H9 (cell line): ENCODE results near the gene COL3A1. TPM values are rescaled to one million over a fixed set of nuclear protein-coding genes. Genes with fewer than 3 reads are reported as not detected.
A peak's percentile ranks its signal among the peaks of the same experiment; 100 is the strongest.

Experiments
- DNase-seq: peaks from one replicate; pipeline ENCODE4 v3.0.0-alpha.2; 2017
- H2AFZ ChIP-seq: one replicate; pipeline ENCODE4 v1.6.1; 2013; ENCODE audit warnings: mild to moderate bottlenecking, low read length, control low read depth, moderate library complexity
- H2AK5ac ChIP-seq: 2 replicates; pipeline ENCODE4 v1.6.1; 2013; ENCODE audit warnings: low read length, control low read depth, mixed read lengths; ENCODE audit not compliant: insufficient read length
- H2BK120ac ChIP-seq: one replicate; pipeline ENCODE4 v1.6.1; 2013; ENCODE audit warnings: low read depth, mild to moderate bottlenecking, low read length, control low read depth, inconsistent platforms; ENCODE audit not compliant: poor library complexity, severe bottlenecking
- H2BK12ac ChIP-seq: 2 replicates; pipeline ENCODE4 v1.6.1; 2013; ENCODE audit warnings: low read length, control low read depth, mixed read lengths, low read depth; ENCODE audit not compliant: insufficient read length
- H2BK15ac ChIP-seq: 2 replicates; pipeline ENCODE4 v1.6.1; 2013; ENCODE audit warnings: low read depth, low read length, control low read depth
- H2BK20ac ChIP-seq: one replicate; pipeline ENCODE4 v1.6.1; 2013; ENCODE audit warnings: low read depth, mild to moderate bottlenecking, low read length, control low read depth, inconsistent platforms; ENCODE audit not compliant: poor library complexity, severe bottlenecking
- H2BK5ac ChIP-seq: 2 replicates; pipeline ENCODE4 v1.6.1; 2013; ENCODE audit warnings: low read length, control low read depth, mixed read lengths; ENCODE audit not compliant: insufficient read length
- H3K14ac ChIP-seq: 2 replicates; pipeline ENCODE4 v1.6.1; 2013; ENCODE audit warnings: low read length, control low read depth; ENCODE audit not compliant: insufficient read depth
- H3K18ac ChIP-seq: 2 replicates; pipeline ENCODE4 v1.6.1; 2013; ENCODE audit warnings: low read depth, mild to moderate bottlenecking, mixed read lengths, low read length, control low read depth; ENCODE audit not compliant: insufficient read length
- H3K23ac ChIP-seq: 2 replicates; pipeline ENCODE4 v1.6.1; 2013; ENCODE audit warnings: low read length, control low read depth, mixed read lengths, low read depth; ENCODE audit not compliant: insufficient read length
- H3K23me2 ChIP-seq: 2 replicates; pipeline ENCODE4 v1.6.1; 2013; ENCODE audit warnings: low read depth, mild to moderate bottlenecking, mixed read lengths, low read length, control low read depth; ENCODE audit not compliant: insufficient read length, poor library complexity, severe bottlenecking
- H3K27ac ChIP-seq: 2 replicates; pipeline ENCODE4 v1.5.1; 2013; ENCODE audit warnings: low read length, control low read depth, mixed read lengths, low read depth; ENCODE audit not compliant: insufficient read length
- H3K27me3 ChIP-seq: 2 replicates; pipeline ENCODE4 v1.6.1; 2013; ENCODE audit warnings: low read length, control low read depth, inconsistent platforms; ENCODE audit not compliant: insufficient read depth
- H3K4ac ChIP-seq: 2 replicates; pipeline ENCODE4 v1.6.1; 2013; ENCODE audit warnings: low read depth, mild to moderate bottlenecking, control low read depth, inconsistent platforms, low read length, moderate library complexity
- H3K4me1 ChIP-seq: 2 replicates; pipeline ENCODE4 v1.6.1; 2013; ENCODE audit warnings: low read length, control low read depth, inconsistent platforms; ENCODE audit not compliant: insufficient read depth
- H3K4me2 ChIP-seq: 2 replicates; pipeline ENCODE4 v1.6.1; 2013; ENCODE audit warnings: low read length, control low read depth, mixed read lengths; ENCODE audit not compliant: insufficient read length, insufficient read depth
- H3K56ac ChIP-seq: 2 replicates; pipeline ENCODE4 v1.6.1; 2013; ENCODE audit warnings: low read depth, mild to moderate bottlenecking, mixed read lengths, low read length, control low read depth; ENCODE audit not compliant: insufficient read length
- H3K79me1 ChIP-seq: 2 replicates; pipeline ENCODE4 v1.6.1; 2013; ENCODE audit warnings: low read depth, mild to moderate bottlenecking, moderate library complexity, low read length, control low read depth, inconsistent platforms; ENCODE audit not compliant: insufficient read depth, poor library complexity, severe bottlenecking
- H3K79me2 ChIP-seq: 2 replicates; pipeline ENCODE4 v1.6.1; 2013; ENCODE audit warnings: low read length, control low read depth, inconsistent platforms; ENCODE audit not compliant: insufficient read depth
- H3K9ac ChIP-seq: 2 replicates; pipeline ENCODE4 v1.6.1; 2013; ENCODE audit warnings: low read length, control low read depth, mixed read lengths; ENCODE audit not compliant: insufficient read length; ENCODE audit errors: extremely low read depth
- H3K9me3 ChIP-seq: one replicate; pipeline ENCODE4 v1.6.1; 2013; ENCODE audit warnings: low read depth, low read length, inconsistent platforms; ENCODE audit not compliant: control insufficient read depth
- H3T11ph ChIP-seq: one replicate; pipeline ENCODE4 v1.6.1; 2013; ENCODE audit warnings: mild to moderate bottlenecking, low read length, control low read depth, inconsistent platforms
- H4K20me1 ChIP-seq: one replicate; pipeline ENCODE4 v1.6.1; 2013; ENCODE audit not compliant: control insufficient read depth, insufficient read length, insufficient read depth
- H4K5ac ChIP-seq: 2 replicates; pipeline ENCODE4 v1.6.1; 2013; ENCODE audit warnings: low read depth, mild to moderate bottlenecking, mixed read lengths, low read length, control low read depth; ENCODE audit not compliant: insufficient read length
- H4K8ac ChIP-seq: replicated peaks from 2 replicates; pipeline ENCODE4 v1.6.1; 2013; ENCODE audit warnings: low read length, control low read depth, mixed read lengths, low read depth; ENCODE audit not compliant: insufficient read length
- H4K91ac ChIP-seq: 2 replicates; pipeline ENCODE4 v1.6.1; 2013; ENCODE audit warnings: low read depth, mild to moderate bottlenecking, moderate library complexity, mixed read lengths, low read length, control low read depth; ENCODE audit not compliant: insufficient read length
- H3K27ac Mint-ChIP-seq, 3 experiments: 2 replicates in 2 of 3; 3 replicates in 1 of 3; pipeline ENCODE4 v1.8.0; 2020 to 2021; ENCODE audit warnings: mixed read lengths in 3 of 3, mild to moderate bottlenecking in 1 of 3, moderate library complexity in 1 of 3
- H3K27me3 Mint-ChIP-seq: 2 replicates; pipeline ENCODE4 v1.8.0; 2021; ENCODE audit warnings: low read depth, mild to moderate bottlenecking, moderate library complexity, mixed read lengths
- H3K36me3 Mint-ChIP-seq, 3 experiments: 2 replicates in 2 of 3; 3 replicates in 1 of 3; pipeline ENCODE4 v1.8.0; 2020 to 2021; ENCODE audit warnings: low read depth in 3 of 3, mixed read lengths in 3 of 3; ENCODE audit not compliant: insufficient read depth in 1 of 3
- H3K4me1 Mint-ChIP-seq, 2 experiments: 2 replicates each; pipeline ENCODE4 v1.8.0; 2020; ENCODE audit warnings: mixed read lengths in 2 of 2
- H3K4me3 Mint-ChIP-seq, 2 experiments: 2 replicates in 1 of 2; 3 replicates in 1 of 2; pipeline ENCODE4 v1.8.0; 2020 to 2021; ENCODE audit warnings: mild to moderate bottlenecking in 2 of 2, mixed read lengths in 2 of 2, moderate library complexity in 1 of 2
- H3K9me3 Mint-ChIP-seq, 2 experiments: 2 replicates in 1 of 2; 3 replicates in 1 of 2; pipeline ENCODE4 v1.8.0; 2020; ENCODE audit warnings: mild to moderate bottlenecking in 2 of 2, mixed read lengths in 2 of 2, moderate library complexity in 1 of 2
- WGBS: extraction: QIAGEN DNeasy Blood & Tissue Kit; methylation state at CpG from one replicate; pipeline ENCODE4 v1.1.7; 2013; ENCODE audit warnings: missing lambda C conversion rate, low lambda C conversion rate, mixed read lengths; ENCODE audit not compliant: insufficient read length; ENCODE audit errors: extremely low coverage; 5-methylcytosine and 5-hydroxymethylcytosine counted together
- total RNA-seq: library from RNA; stranded (reverse); gene quantifications from 2 replicates; pipeline ENCODE4 v1.2.1, GENCODE V29; 2021
- TF ChIP-seq, protein P1 (sequence below): fragments of 200-600 bp; sonication (generic); conservative IDR thresholded peaks from 3 replicates; pipeline ENCODE4 v1.8.0; 2021; ENCODE audit warnings: antibody characterized with exemption, mild to moderate bottlenecking

COL3A1 gene
- total RNA-seq, 1 experiment from 2014 or later = not detected

DNA sequence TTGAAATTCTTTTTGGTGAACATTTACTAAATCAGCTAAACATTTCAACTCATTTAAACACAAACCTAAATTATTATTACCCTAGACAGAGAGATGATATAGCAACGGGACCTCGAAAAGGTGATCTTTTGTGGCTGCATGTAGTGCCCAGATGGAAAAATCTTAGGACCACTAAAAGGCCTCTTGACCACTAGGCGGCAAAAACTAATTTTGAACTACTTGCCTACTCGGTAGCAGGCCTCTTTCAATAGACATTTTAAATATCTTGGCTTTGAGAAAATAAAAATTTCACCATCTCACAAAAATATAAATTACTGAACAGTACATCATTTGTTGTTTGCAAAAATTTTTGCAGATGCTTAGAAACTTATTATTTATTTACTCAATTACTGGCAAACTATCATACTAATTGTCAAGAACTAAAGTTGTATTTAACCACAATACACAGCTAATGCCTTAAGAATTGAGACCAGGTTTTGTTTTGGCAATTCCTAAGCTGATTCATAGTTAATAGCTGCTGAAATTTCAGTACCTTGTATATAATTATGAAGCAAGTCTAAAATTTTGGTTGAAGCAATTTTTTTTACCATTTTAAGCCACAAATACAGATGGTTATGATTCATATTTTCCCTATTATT is 9.4 kb downstream of the COL3A1 start:
- Histone ChIP-seq H2BK12ac (no peak overlapping the region), H2AK5ac (no peak overlapping the region), H3T11ph (no peak overlapping the region), H3K4ac (no peak overlapping the region), H3K4me1 (no peaks in the 10 kb centered on the region), H2AFZ (no peak overlapping the region), H3K23ac (no peak overlapping the region), H3K18ac (no peak overlapping the region), H4K8ac (no peak overlapping the region), H2BK5ac (no peak overlapping the region), H3K4me2 (no peak overlapping the region), H3K56ac (no peak overlapping the region), H4K91ac (no peak overlapping the region), H2BK120ac (no peak overlapping the region), H4K5ac (no peak overlapping the region), H2BK15ac (no peak overlapping the region), H3K9ac (no peak overlapping the region), H3K79me2 (no peaks in the 10 kb centered on the region), H3K9me3 (no peaks in the 10 kb centered on the region), H3K27ac (no peak overlapping the region), H4K20me1 (no peaks in the 10 kb centered on the region), H3K23me2 (no peaks in the 10 kb centered on the region), H2BK20ac (no peak overlapping the region), H3K14ac (no peak overlapping the region), H3K79me1 (no peaks in the 10 kb centered on the region), H3K27me3 (no peaks in the 10 kb centered on the region)
- Mint-ChIP-seq H3K27ac (no peak overlapping the region), H3K9me3 (no peaks in the 10 kb centered on the region), H3K4me3 (no peak overlapping the region), H3K4me1 (no peaks in the 10 kb centered on the region), H3K27me3 (no peaks in the 10 kb centered on the region), H3K36me3 (no peaks in the 10 kb centered on the region)
- WGBS = no CpG with 5 or more reads among the region's 4 CpGs
- TF ChIP-seq, protein P1, sequence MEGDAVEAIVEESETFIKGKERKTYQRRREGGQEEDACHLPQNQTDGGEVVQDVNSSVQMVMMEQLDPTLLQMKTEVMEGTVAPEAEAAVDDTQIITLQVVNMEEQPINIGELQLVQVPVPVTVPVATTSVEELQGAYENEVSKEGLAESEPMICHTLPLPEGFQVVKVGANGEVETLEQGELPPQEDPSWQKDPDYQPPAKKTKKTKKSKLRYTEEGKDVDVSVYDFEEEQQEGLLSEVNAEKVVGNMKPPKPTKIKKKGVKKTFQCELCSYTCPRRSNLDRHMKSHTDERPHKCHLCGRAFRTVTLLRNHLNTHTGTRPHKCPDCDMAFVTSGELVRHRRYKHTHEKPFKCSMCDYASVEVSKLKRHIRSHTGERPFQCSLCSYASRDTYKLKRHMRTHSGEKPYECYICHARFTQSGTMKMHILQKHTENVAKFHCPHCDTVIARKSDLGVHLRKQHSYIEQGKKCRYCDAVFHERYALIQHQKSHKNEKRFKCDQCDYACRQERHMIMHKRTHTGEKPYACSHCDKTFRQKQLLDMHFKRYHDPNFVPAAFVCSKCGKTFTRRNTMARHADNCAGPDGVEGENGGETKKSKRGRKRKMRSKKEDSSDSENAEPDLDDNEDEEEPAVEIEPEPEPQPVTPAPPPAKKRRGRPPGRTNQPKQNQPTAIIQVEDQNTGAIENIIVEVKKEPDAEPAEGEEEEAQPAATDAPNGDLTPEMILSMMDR = peak; percentile 65
- no peak for DNase-seq
